Endothelial cell of umbilical vein (primary cell): ENCODE results near the gene SLC9B1. TPM values are rescaled to one million over a fixed set of nuclear protein-coding genes. Genes with fewer than 3 reads are reported as not detected.

Source experiments
- BruUV-seq: library from RNA; stranded (reverse); fragments of 400-500 nt; replicated peaks from 2 replicates; lab custom pipeline; 2021; lab: Mats Ljungman, UMichigan
- CTCF ChIA-PET: fragments of 300-600, 350-600 bp; sonication (Branson Sonifier 250); formaldehyde crosslinking; loops from one replicate; lab custom pipeline; 2021; ENCODE audit warnings: antibody characterized with exemption, inconsistent platforms; lab: Charles Lee
- POLR2A ChIA-PET: fragments of 300-600, 350-600 bp; sonication (Branson Sonifier 250); formaldehyde crosslinking; loops from one replicate; lab custom pipeline; 2021; ENCODE audit warnings: antibody characterized with exemption, inconsistent platforms; lab: Charles Lee
- DNase-seq: peaks from one replicate; pipeline ENCODE4 v3.0.0-alpha.2; 2011; ENCODE audit warnings: low read depth, low spot score
- FAIRE-seq: peaks from 2 replicates; lab custom pipeline; 2011; peaks lifted over from hg19 to GRCh38; lab: Jason Lieb, UNC
- H2AFZ ChIP-seq: 2 replicates; pipeline ENCODE4 v1.6.0; 2012; ENCODE audit warnings: low read depth, low read length, control low read depth, inconsistent platforms
- H3K27ac ChIP-seq: 2 replicates; pipeline ENCODE4 v1.5.1; 2011; ENCODE audit warnings: low read depth, mild to moderate bottlenecking, control low read depth, low read length, moderate library complexity; ENCODE audit not compliant: insufficient read depth
- H3K27me3 ChIP-seq, 2 experiments: 2 replicates each; pipeline versions ENCODE4 v1.6.0 to v1.6.1; 2011; ENCODE audit warnings: low read length in 2 of 2, mixed read lengths in 1 of 2; ENCODE audit not compliant: control insufficient read depth in 2 of 2, insufficient read depth in 2 of 2
- H3K36me3 ChIP-seq, 2 experiments: 2 replicates in 1 of 2; 3 replicates in 1 of 2; pipeline ENCODE4 v1.5.1; 2011; ENCODE audit warnings: low read length in 2 of 2, mild to moderate bottlenecking in 1 of 2, moderate library complexity in 1 of 2; ENCODE audit not compliant: control insufficient read depth in 2 of 2, insufficient read depth in 2 of 2; ENCODE audit errors: extremely low read depth in 1 of 2
- H3K4me1 ChIP-seq: 3 replicates; pipeline ENCODE4 v1.5.1; 2011; ENCODE audit warnings: mild to moderate bottlenecking, low read length; ENCODE audit not compliant: control insufficient read depth, insufficient read depth; ENCODE audit errors: extremely low read depth
- H3K4me2 ChIP-seq: 2 replicates; pipeline ENCODE4 v1.6.1; 2011; ENCODE audit warnings: low read length, control low read depth, mixed read lengths; ENCODE audit not compliant: insufficient read depth
- H3K4me3 ChIP-seq, 3 experiments: fragments of 200-600 bp in 1 of 3; sonication (generic), shearing (Covaris generic) in 1 of 3; replicated peaks in 1 of 3; 2 replicates each; pipeline ENCODE4 v1.5.1; 2011 to 2016; ENCODE audit warnings: control low read depth in 3 of 3, low read length in 3 of 3, mild to moderate bottlenecking in 2 of 3, inconsistent platforms in 1 of 3, low read depth in 1 of 3, moderate library complexity in 1 of 3; ENCODE audit not compliant: insufficient read depth in 1 of 3
- H3K79me2 ChIP-seq: 2 replicates; pipeline ENCODE4 v1.6.0; 2012; ENCODE audit warnings: low read length, inconsistent platforms; ENCODE audit not compliant: control insufficient read depth, insufficient read depth
- H3K9ac ChIP-seq: replicated peaks from 2 replicates; pipeline ENCODE3; 2011; ENCODE audit warnings: low read length, control low read depth; ENCODE audit not compliant: insufficient read depth; ENCODE audit errors: extremely low read depth
- H3K9me1 ChIP-seq: replicated peaks from 3 replicates; pipeline ENCODE4 v1.6.0; 2011; ENCODE audit warnings: mild to moderate bottlenecking, low read length; ENCODE audit not compliant: control insufficient read depth, insufficient read depth; ENCODE audit errors: extremely low read depth
- H3K9me3 ChIP-seq: replicated peaks from 2 replicates; pipeline ENCODE4 v1.5.1; 2012; ENCODE audit warnings: low read length, inconsistent platforms; ENCODE audit not compliant: control insufficient read depth, insufficient read depth
- H4K20me1 ChIP-seq: replicated peaks from 2 replicates; pipeline ENCODE3; 2011; ENCODE audit warnings: mild to moderate bottlenecking, low read length; ENCODE audit not compliant: control insufficient read depth, insufficient read depth; ENCODE audit errors: extremely low read depth
- EZH2 ChIP-seq: IDR thresholded peaks from 2 replicates; pipeline ENCODE4 v1.6.1; 2012; ENCODE audit warnings: borderline replicate concordance, low read depth, mild to moderate bottlenecking, moderate library complexity, low read length, inconsistent platforms; ENCODE audit not compliant: severe bottlenecking
- FOS ChIP-seq: IDR thresholded peaks from 2 replicates; pipeline ENCODE4 v1.6.1; 2011; ENCODE audit warnings: mild to moderate bottlenecking, low read length, moderate library complexity, borderline replicate concordance; ENCODE audit not compliant: insufficient read depth
- GATA2 ChIP-seq: IDR thresholded peaks from 2 replicates; pipeline ENCODE4 v1.7.0; 2011; ENCODE audit warnings: low read depth, mild to moderate bottlenecking, moderate library complexity, mixed read lengths, low read length; ENCODE audit not compliant: insufficient read length, insufficient read depth
- JUN ChIP-seq: IDR thresholded peaks from 2 replicates; pipeline ENCODE4 v1.6.1; 2011; ENCODE audit warnings: borderline replicate concordance, low read depth; ENCODE audit not compliant: insufficient read length, insufficient read depth
- MYC ChIP-seq: IDR thresholded peaks from one replicate; pipeline ENCODE4 v1.6.1; 2011; ENCODE audit warnings: mild to moderate bottlenecking, low read depth, low read length
- POLR2A ChIP-seq: IDR thresholded peaks from 2 replicates; pipeline ENCODE4 v1.6.1; 2012; ENCODE audit warnings: low read depth, mild to moderate bottlenecking, control low read depth, low read length
- POLR2AphosphoS5 ChIP-seq: IDR thresholded peaks from 2 replicates; pipeline ENCODE4 v1.6.1; 2012; ENCODE audit warnings: low read depth, mild to moderate bottlenecking, control low read depth, low read length, moderate library complexity; ENCODE audit not compliant: insufficient read depth
- dilution Hi-C: fragments of 300-500 bp; cut with MboI; formaldehyde crosslinking; loops from one replicate; pipeline ENCODE4 v1.15.0; 2019; ENCODE audit warnings: low sequenced_read_pairs; ENCODE audit not compliant: extremely low pct_ligation_motif_present
- intact Hi-C: fragments of 100-400 bp; cut with micrococcal nuclease; formaldehyde crosslinking; loops from one replicate; pipeline ENCODE4 v1.10.0; 2022
- polyA plus RNA-seq, 4 experiments: library from polyadenylated mRNA; depleted of rRNA in 3 of 4; stranded (reverse) in 3 of 4; unstranded in 1 of 4; fragments of >200 nt; gene quantifications; 2 replicates each; pipeline versions ENCODE4 v1.2.1 to v1.2.3, GENCODE V29; 2011 to 2012; ENCODE audit warnings: missing spikeins in 1 of 4
- total RNA-seq: library from RNA; stranded (reverse); gene quantifications from 2 replicates; pipeline ENCODE4 v1.2.3, GENCODE V29; 2021
- TF ChIP-seq, protein P1 (sequence below), 2 donors: IDR thresholded peaks; 1 replicate in 1 of 2; 2 replicates in 1 of 2; pipeline ENCODE4 v1.5.1; 2011; ENCODE audit warnings: low read length in 2 of 2, mild to moderate bottlenecking in 2 of 2, moderate library complexity in 2 of 2, control low read depth in 1 of 2, inconsistent platforms in 1 of 2, low read depth in 1 of 2; ENCODE audit not compliant: insufficient read depth in 1 of 2; ENCODE audit errors: extremely low read depth in 1 of 2
- TF ChIP-seq, protein P2 (sequence below): IDR thresholded peaks from 2 replicates; pipeline ENCODE4 v1.6.1; 2011; ENCODE audit not compliant: insufficient read depth, insufficient read length

The SLC9B1 gene
- total and polyA plus RNA-seq, 2 donors (not counting 3 experiments of a cell fraction or from before 2014, with no cell fraction given): 0.19 to 0.49 TPM

DNA sequence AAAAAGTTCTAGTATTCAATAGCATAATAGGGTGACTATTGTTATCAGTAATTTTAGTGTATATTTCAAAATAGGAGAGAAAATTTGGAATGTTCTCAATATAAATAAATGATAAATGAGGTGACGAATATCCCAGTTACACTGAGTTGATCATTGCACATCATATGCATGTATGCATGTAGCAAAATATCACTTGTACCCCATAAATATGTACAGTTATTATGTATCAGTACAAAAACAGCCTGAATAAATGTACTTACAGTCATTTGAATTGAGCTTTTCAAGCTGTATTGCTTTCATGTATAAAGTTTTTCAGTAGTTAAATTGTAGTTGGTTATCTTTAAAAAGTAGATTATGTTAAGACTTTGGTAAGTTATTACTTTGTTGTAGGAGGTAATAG, 138.2 kb downstream of the SLC9B1 start:
- Histone ChIP-seq H3K9ac (no peak overlapping the region), H3K9me3 (no peaks in the 10 kb centered on the region), H3K4me3 (no peak overlapping the region), H2AFZ (no peak overlapping the region), H3K27ac (no peak overlapping the region), H3K4me1 (no peaks in the 10 kb centered on the region), H3K36me3 (no peaks in the 10 kb centered on the region), H3K4me2 (no peak overlapping the region), H3K79me2 (no peaks in the 10 kb centered on the region), H4K20me1 (no peaks in the 10 kb centered on the region), H3K27me3 (no peaks in the 10 kb centered on the region), H3K9me1 (no peaks in the 10 kb centered on the region)
- BruUV-seq: no TSS peak
- intact Hi-C loops: no loop called here
- TF ChIP-seq POLR2AphosphoS5 (no peak), GATA2 (no peak), JUN (no peak), FOS (no peak), EZH2 (no peak), MYC (no peak), POLR2A (no peak)
- TF ChIP-seq, protein P1, sequence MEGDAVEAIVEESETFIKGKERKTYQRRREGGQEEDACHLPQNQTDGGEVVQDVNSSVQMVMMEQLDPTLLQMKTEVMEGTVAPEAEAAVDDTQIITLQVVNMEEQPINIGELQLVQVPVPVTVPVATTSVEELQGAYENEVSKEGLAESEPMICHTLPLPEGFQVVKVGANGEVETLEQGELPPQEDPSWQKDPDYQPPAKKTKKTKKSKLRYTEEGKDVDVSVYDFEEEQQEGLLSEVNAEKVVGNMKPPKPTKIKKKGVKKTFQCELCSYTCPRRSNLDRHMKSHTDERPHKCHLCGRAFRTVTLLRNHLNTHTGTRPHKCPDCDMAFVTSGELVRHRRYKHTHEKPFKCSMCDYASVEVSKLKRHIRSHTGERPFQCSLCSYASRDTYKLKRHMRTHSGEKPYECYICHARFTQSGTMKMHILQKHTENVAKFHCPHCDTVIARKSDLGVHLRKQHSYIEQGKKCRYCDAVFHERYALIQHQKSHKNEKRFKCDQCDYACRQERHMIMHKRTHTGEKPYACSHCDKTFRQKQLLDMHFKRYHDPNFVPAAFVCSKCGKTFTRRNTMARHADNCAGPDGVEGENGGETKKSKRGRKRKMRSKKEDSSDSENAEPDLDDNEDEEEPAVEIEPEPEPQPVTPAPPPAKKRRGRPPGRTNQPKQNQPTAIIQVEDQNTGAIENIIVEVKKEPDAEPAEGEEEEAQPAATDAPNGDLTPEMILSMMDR (IDR thresholded peaks at IDR 0.05; ENCODE audit: extremely low read depth in 1 of 2, insufficient read depth in 1 of 2, low read depth in 1 of 2, low read length in 2 of 2): no peak
- TF ChIP-seq, protein P2, sequence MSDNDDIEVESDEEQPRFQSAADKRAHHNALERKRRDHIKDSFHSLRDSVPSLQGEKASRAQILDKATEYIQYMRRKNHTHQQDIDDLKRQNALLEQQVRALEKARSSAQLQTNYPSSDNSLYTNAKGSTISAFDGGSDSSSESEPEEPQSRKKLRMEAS: no peak
- dilution Hi-C loops: no loop called here
- FAIRE-seq (no peak), DNase-seq (no peak)
- ChIA-PET CTCF (interaction anchor here (0.6 to 1.0 kb wide), 2 partner anchors 13 to 272 kb away, joined by 3 to 5 read pairs; partner anchors contain the start of gene CISD2), POLR2A (interaction anchor here (0.6 kb wide), 1 partner anchor 23 kb away, joined by 3 read pairs; no protein-coding TSS in a partner anchor)
